GM21515 (cell line): ENCODE results near the gene NPAS2.

Experiments used
- ATAC-seq: cut with Tn5 transposase; IDR thresholded peaks from one replicate; pipeline ENCODE4 v1.9.1; 2021; ENCODE audit not compliant: unreplicated experiment

Gene NPAS2

GRCh38 chr2:100962366-100963025 is 142.6 kb downstream of the NPAS2 start:
- no peak for ATAC-seq

DNA sequence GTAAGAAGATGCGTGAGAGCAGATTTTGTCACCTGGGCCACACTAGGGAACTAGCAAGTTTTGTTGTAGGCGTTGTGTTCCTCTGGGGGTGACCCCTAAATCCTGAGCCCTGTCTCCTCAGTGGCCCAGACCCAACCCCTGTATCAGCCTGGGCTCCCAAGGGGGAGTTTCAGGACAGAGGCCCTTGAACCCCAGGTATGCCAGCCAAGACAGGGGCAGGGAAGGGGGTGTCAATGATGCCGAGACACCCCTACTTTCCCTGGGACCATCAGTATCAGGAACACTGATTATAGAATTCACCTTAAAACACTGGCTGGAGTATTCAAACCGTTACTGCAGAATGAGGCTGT is 143.1 kb downstream of the NPAS2 start:
- ATAC-seq = no peak

- no peak for ATAC-seq
Measured at GRCh38 chr2:100964222-100964621, 144.3 kb downstream of the NPAS2 start.

DNA sequence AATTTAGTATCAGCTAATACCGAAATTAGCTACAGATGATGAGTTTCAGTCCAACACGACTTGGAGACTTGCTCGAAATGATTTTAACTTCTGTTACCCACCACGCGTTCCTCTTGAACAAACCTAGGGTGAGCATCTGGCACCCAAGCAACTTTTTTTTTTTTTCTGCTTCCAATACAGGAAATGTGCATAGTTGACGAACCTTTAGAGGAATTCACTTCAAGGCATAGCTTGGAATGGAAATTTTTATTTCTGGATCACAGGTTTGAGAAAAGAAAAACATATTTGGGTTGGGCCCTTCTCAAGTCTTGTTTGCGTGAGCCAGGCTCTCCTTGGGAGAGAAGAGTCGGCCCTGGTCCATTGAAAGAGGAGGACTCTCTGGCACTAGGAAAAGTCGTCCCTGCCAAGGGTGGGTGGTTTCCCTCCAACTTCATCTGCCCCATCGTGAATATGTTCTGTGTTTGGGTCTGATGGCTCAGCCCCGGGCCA is 144.8 kb downstream of the NPAS2 start:
- no peak for ATAC-seq

DNA sequence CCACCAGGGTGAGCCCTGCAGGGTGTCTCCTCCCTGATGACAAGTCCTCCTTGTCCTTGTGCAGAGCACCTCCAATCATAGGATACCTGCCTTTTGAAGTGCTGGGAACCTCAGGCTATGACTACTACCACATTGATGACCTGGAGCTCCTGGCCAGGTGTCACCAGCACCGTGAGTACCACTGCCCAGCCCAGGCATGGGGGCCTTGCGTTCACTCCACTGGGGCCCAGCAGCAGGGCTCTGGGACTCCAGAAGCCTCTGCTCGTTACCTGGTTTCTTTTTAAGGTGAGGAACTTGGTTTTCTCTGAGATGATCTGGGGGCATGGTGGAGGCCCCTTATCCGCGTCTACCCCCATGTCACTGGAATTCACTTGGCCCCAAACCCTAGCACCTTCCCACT is 145.7 kb downstream of the NPAS2 start:
- ATAC-seq = no peak

GRCh38 chr2:100967716-100968115 is 147.8 kb downstream of the NPAS2 start:
- no peak for ATAC-seq

GRCh38 chr2:100968146-100969145 is 148.5 kb downstream of the NPAS2 start:
- ATAC-seq = no peak

- ATAC-seq = no peak
Measured at GRCh38 chr2:100969998-100970397, 150.1 kb downstream of the NPAS2 start.

DNA sequence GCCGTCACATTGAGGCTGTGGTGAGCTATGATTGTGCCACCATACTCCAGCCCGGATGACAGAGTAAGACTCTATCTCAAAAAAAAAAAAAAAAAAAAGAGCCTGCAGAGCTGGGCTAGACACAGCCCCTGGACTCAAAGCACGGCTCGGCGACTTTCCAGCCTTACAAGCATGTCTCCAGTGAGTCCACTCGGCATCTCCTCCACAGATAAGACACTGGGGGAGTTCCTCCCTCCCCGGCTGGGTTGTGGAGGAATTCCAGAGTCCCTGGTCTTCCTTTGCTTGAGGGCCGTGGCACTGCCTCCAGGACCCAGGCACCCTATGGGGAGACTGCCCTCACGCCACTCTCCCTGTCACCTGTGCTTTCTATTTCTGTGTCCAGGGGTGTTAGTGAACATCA is 151.3 kb downstream of the NPAS2 start:
- no peak for ATAC-seq

- no peak for ATAC-seq
Measured at GRCh38 chr2:100972452-100972851, 152.5 kb downstream of the NPAS2 start.

GRCh38 chr2:100974712-100975520 is 155.0 kb downstream of the NPAS2 start:
- ATAC-seq = no peak

GRCh38 chr2:100975521-100975785 is 155.5 kb downstream of the NPAS2 start:
- no peak for ATAC-seq

DNA sequence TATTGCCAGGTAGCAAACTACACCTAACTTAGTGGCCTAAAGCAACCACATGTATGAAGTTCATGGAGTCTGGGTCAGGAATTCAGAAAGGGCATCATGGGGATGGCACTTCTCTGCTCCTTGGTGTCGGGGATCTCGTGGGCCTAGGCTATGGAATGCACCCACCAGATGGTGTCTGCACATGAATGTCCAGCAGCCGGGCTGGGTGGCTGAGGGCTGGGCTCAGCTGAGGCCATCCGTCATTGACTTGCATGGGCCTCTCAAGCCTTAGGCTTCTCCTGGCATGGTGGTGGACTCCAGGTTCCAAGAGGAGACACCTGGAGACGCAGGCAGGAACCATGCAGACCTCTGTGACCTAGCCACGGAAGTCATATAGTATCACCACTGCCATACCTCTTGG is 156.1 kb downstream of the NPAS2 start:
- no peak for ATAC-seq

DNA sequence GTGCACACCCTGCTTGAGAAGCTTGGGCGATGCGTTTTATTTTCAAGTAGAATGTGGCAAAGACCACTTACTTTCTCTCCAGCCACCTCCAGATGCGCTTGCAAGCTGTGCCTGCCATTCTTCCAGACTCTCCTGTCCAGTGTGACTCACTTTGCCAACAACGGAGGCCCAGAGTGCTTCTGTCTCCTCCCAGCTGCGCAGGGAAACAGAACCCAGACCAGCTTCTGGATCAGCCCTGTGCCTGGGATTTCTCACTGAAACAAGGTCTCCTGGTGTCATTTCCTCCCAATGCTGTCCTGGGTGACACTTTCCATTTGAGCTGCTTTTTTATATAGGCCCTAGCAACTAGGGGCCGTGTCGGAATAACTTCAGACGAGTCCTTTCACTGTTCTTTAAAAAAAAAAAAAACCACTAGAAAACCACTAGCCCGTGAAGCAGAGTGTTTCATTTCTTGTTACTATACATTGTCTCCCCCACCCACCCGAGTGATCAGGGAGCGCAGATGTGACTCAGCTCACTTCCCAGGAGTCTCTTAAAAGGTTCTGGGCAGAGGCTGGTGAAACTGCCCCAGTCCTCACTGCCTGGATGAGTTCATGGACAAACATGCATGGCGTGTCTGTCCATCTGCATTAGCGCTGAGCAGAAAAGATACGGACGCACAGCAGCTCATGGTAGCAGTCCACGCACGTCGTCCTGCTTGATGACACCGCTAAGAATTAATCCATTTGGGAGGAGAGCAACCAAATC is 156.9 kb downstream of the NPAS2 start:
- peak; percentile 89 for ATAC-seq

DNA sequence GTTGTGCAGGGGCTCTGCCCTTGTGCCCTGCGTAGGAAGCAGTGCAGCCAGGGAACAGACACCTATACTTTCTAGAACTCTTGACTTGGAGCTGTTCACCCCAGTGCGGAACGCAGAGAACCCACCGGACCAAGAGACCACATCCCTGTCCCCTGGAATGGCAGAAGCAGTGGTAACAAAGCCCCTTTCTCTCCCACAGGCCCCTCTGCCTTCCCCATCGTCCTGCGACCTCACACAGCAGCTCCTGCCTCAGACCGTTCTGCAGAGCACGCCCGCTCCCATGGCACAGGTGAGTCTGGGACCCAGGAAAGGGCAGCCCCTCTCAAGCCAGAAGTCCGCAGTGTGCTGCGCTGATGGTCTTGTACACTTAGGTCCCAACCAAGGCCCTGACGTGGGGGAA is 157.6 kb downstream of the NPAS2 start:
- no peak for ATAC-seq

DNA sequence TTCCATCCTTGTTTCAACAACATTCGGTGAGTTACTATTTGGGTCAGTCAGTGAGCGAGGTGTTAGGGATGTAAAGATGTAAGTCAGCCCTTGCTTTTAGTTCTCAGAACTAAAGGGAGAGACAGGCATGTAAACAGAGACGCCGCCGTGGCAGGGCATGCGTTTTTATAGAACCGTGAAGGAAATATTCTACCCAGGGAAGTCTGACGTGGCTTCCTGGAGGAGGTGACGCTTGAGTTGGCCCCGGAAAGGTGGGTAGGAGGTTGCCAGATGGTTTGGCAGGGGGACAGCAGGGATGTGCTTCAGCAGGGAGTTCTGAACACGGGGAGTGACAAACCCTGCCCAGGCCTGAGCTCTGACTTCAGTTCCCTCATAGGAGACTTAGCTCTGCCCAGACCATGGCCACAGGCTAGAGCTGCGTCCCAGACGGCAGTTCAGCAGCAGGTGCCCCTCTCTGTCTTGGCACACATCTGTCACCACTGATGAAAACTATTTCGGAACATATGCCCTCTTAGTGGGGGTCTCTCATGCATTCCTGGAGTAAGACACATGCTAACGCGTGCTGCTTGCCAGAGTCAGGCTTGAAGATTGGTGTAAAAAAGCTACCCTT is 158.7 kb downstream of the NPAS2 start:
- no peak for ATAC-seq

GRCh38 chr2:100980046-100980445 is 160.1 kb downstream of the NPAS2 start:
- ATAC-seq = no peak

GRCh38 chr2:100981011-100981410 is 161.1 kb downstream of the NPAS2 start:
- ATAC-seq = no peak

GRCh38 chr2:100982431-100982861 is 162.5 kb downstream of the NPAS2 start:
- ATAC-seq = no peak

- no peak for ATAC-seq
Measured at GRCh38 chr2:100983201-100983600, 163.3 kb downstream of the NPAS2 start.
